ENCODE results near the gene MRPS12. TPM values are rescaled to one million over a fixed set of nuclear protein-coding genes. Genes with fewer than 3 reads are reported as not detected.
A peak's percentile ranks its signal among the peaks of the same experiment; 100 is the strongest.
"Not testable (repeated sequence)": the region's sequence is repeated elsewhere in the genome, so short reads cannot be mapped to it uniquely, and the experiment has no call there.

MRPS12 gene
- total RNA-seq, 2 experiments from 2014 or later, result 54.8 to 57.5 TPM

DNA sequence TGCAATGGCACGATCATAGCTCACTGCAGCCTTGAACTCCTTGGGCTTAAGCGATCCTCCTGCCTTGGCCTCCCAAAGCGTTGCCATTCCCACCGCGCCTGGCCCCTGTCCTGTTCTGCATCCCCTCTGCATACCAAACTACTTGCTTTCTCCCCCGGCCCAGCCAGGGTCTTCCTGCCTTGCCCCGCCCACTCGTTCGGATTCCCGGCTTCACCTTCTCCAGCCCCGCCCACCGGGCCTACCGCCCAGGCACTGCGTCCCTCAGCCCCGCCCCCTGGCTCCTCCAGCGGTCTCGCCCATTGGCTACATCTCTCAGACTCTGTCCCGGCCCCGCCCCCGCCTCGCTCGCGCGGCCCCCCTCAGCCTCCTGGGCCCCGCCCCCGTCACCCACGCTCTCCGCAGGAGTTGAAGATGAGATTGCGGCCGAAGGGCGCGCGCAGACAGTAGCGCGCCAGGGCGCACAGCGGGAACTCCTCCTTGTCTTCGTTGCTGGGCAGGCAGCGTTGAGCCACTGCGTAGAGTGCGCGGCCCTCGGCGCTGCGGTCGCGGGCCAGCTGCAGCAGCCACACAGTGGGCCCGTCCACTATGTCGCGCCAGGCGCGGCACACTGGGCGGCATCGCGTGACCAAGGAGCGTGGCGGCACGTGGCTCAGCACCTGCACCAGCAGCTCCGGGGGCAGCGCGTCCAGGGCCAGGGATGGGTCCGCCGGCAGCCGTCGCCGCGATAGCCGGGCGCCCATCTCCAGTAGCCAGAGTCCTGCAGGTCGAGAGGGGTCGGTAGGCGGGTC lies 19.0 kb downstream of the MRPS12 start:
- ChIA-PET CTCF (interaction anchor here (0.6 to 2.9 kb wide), 2 partner anchors 19 to 371 kb away, joined by 5 to 10 read pairs; partner anchors contain the start of genes MRPS12 and SARS2), POLR2A (interaction anchor here (0.6 kb wide), 1 partner anchor 10 kb away, joined by 4 read pairs; no protein-coding TSS in a partner anchor)
- Mint-ChIP-seq H3K27ac (no peak overlapping the region), H3K4me1 (peaks cover 15% of the 10 kb centered on the region), H3K36me3 (ENCODE audit: low read depth) (no peaks in the 10 kb centered on the region), H3K4me3 (peak overlapping the region; percentile 47), H3K9me3 (no peaks in the 10 kb centered on the region), H3K27me3 (peaks cover 29% of the 10 kb centered on the region)
- peak; percentile 81 for DNase-seq

DNA sequence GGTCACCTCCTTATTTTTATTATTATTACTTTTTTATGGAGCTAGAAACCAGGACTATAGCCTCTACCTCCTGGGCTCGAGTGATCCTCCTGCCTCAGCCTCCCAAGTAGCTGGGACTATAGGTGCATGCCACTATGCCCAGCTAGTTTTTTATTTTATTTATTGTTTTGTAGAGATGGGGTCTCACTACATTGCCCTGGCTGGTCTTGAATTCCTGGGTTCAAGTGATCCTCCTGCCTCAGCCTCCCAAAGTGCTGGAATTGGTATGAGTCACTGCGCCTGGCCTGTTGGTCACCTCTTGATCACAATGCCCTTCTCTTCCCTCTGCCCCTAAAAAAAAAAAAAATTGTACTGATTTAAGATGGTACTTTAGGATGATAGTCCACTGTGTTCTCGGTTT lies 20.4 kb downstream of the MRPS12 start:
- ChIA-PET POLR2A (no interaction called here), CTCF (interaction anchor here (1.1 to 2.1 kb wide), 3 partner anchors 8 to 315 kb away, joined by 3 to 5 read pairs (median 5); no protein-coding TSS in a partner anchor)
- H3K9me3 Mint-ChIP-seq, result no peaks in the 10 kb centered on the region
- no peak for DNase-seq
- peaks cover 29% of the 10 kb centered on the region for H3K27me3 Mint-ChIP-seq
- H3K36me3 Mint-ChIP-seq (ENCODE audit: low read depth), result no peaks in the 10 kb centered on the region
- peaks cover 15% of the 10 kb centered on the region for H3K4me1 Mint-ChIP-seq
- no peak overlapping the region for H3K4me3 Mint-ChIP-seq
- no peak overlapping the region for H3K27ac Mint-ChIP-seq

DNA sequence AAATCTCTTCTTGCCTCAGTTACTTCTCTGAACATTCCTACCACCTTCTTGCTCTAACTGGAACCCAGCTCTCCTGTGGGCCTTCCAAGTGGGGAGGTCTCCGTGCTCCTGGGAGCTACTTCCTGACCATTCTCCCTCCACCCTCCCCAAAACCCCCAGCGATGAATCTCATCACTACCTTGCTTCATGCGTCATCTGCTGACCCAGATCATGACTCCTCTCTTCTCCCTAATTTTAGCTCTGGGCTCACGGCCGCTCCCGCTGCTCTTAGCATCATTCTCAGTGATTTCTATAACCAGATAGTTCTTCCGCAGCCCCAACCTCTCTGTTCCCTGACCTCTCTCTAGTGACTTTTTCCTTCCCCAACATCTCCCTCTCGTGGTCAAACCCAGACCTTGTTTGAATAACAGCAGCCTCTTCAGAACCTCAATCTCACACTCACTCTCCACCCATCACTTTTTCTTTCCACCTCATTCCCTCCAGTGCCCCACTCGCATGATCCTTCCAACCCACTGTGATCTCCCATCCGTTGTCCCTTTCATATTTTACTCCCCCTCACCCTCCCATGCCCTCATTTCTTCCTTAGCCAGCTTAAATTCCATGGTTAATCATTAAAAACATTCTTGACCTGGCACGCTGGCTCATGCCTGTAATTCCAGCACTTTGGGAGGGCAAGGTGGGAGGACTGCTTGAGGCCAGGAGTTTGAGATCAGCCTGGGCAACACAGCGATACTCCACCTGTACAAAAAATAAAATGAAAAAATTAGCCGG lies 21.8 kb downstream of the MRPS12 start:
- POLR2A ChIA-PET, result no interaction called here
- Mint-ChIP-seq H3K4me1 (peaks cover 15% of the 10 kb centered on the region), H3K36me3 (ENCODE audit: low read depth) (no peaks in the 10 kb centered on the region), H3K9me3 (no peaks in the 10 kb centered on the region), H3K4me3 (no peak overlapping the region), H3K27me3 (peaks cover 29% of the 10 kb centered on the region), H3K27ac (peak overlapping the region; percentile 1)
- CTCF ChIA-PET, result interaction anchor here (0.8 to 2.1 kb wide), 6 partner anchors 10 to 316 kb away, joined by 3 to 7 read pairs (median 5); partner anchors contain the start of genes MRPS12 and SARS2
- DNase-seq, result peak; percentile 72

DNA sequence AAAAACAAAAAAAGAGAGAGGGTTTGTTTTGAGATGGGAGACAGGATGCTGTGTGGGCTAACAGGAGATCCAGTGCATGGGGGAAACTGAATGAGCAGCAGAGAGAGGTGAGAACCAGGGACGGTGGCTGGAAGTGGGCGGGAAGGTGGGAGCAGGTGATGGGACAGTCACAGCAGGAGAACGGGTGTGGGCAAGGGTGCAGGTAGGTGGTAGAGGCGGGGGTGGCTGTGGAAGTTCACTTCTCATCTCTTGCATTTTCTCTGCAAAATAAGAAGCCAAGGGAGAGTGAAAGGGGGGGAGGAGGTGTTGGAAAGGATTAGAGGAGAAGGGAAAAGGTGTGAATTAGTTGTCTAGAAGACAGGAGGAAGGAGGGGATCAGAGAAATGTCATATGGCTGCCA lies 22.9 kb downstream of the MRPS12 start:
- Mint-ChIP-seq H3K27ac (no peak overlapping the region), H3K27me3 (peaks cover 25% of the 10 kb centered on the region), H3K36me3 (ENCODE audit: low read depth) (no peaks in the 10 kb centered on the region), H3K4me3 (no peak overlapping the region), H3K9me3 (no peaks in the 10 kb centered on the region), H3K4me1 (peaks cover 15% of the 10 kb centered on the region)
- ChIA-PET CTCF (interaction anchor here (0.7 to 1.7 kb wide), 3 partner anchors 18 to 35 kb away, joined by 3 to 4 read pairs (median 3); partner anchors contain the start of genes MRPS12 and SARS2), POLR2A (no interaction called here)
- DNase-seq, result no peak

DNA sequence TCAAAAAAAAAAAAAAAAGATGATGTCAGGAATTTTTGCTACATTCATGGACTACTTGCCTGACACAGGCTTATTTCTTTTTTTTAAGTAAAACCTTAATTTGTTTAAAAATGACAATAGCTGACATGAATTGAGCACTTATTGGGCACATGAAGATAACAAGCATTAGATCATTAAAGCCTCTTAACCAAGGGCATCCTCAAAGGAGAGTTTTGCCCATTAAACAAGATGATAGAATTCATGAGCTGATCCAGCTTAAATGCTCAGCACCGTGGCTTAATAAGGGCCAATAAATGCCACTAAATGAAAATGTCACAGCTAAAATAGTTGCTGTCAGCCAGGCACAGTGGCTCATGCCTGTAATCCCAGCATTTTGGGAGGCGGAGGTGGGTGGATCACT lies 25.5 kb downstream of the MRPS12 start:
- CTCF ChIA-PET, result interaction anchor here (0.7 to 0.8 kb wide), 2 partner anchors 39 to 278 kb away, joined by 3 read pairs; no protein-coding TSS in a partner anchor
- POLR2A ChIA-PET, result no interaction called here
- no peak overlapping the region for H3K4me3 Mint-ChIP-seq
- no peaks in the 10 kb centered on the region for H3K36me3 Mint-ChIP-seq (ENCODE audit: low read depth)
- peaks cover 5% of the 10 kb centered on the region for H3K4me1 Mint-ChIP-seq
- H3K27ac Mint-ChIP-seq, result no peak overlapping the region
- no peaks in the 10 kb centered on the region for H3K9me3 Mint-ChIP-seq
- no peak for DNase-seq
- peaks cover 13% of the 10 kb centered on the region for H3K27me3 Mint-ChIP-seq

DNA sequence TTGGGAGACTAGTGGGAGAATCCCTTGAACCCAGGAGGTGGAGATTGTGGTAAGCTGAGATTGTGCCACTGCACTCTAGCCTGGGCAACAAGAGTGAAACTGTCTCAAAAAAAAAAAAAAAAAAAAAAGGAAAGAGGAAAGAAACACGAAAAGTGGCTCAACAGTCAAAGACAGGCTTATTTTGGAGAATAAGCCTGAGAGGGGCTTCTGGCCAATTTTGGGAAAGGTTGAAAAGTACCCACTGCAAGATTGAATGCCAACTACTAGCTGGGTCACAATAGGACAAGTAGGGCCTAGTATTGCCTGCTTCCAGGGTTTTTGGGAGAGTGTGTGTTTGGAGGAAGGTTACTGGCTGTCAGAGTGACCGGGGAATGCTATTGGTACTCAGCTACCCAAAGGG lies 27.6 kb downstream of the MRPS12 start:
- Mint-ChIP-seq H3K4me1 (peaks cover 4% of the 10 kb centered on the region), H3K9me3 (no peaks in the 10 kb centered on the region), H3K27me3 (peaks cover 12% of the 10 kb centered on the region), H3K4me3 (no peak overlapping the region), H3K36me3 (ENCODE audit: low read depth) (no peaks in the 10 kb centered on the region), H3K27ac (no peak overlapping the region)
- no peak for DNase-seq
- POLR2A ChIA-PET, result no interaction called here
- CTCF ChIA-PET, result no interaction called here

DNA sequence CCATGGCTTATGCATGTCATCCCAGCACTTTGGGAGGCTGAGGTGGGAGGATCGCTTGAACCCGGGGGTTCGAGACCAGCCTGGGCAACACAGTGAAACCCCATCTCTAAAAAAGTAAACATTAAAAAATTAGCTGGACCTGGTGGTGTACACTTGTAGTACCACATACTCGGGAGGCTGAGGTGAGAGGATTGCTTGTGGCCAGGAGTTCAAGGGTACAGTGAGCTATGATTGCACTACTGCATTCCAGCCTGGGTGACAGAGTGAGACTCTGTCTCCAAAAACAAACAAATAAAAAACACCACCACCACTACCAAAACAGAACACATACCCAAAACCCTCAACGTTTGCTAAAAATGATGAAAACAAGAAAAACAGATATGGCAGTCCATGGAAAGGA lies 28.9 kb downstream of the MRPS12 start:
- no peak for DNase-seq
- Mint-ChIP-seq H3K4me1 (peaks cover 4% of the 10 kb centered on the region), H3K27ac (no peak overlapping the region), H3K36me3 (ENCODE audit: low read depth) (no peaks in the 10 kb centered on the region), H3K27me3 (peaks cover 10% of the 10 kb centered on the region), H3K9me3 (no peaks in the 10 kb centered on the region), H3K4me3 (no peak overlapping the region)
- ChIA-PET CTCF (interaction anchor here (0.6 to 1.1 kb wide), 6 partner anchors 9 to 527 kb away, joined by 3 read pairs; partner anchors contain the start of genes MRPS12 and SARS2), POLR2A (interaction anchor here (0.6 kb wide), 1 partner anchor 10 kb away, joined by 4 read pairs; no protein-coding TSS in a partner anchor)

DNA sequence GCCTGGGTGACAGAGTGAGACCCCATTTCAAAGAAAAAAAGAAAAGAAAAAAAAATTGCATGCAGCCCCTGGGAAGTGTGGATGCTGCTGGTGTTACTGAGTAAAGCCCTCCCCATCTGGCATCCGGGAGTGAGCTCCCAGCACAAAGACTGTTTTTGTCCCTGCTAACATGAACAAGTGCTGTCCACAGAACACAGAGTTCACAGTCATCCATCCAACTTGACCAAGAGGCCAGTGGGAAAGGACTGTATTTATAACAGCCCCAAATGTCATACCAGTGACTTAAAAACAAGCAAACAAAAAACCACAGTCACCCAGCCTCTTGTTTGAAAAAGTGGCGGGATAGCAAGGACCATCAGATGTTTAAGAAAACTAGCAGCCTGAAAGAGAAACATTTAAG lies 34.0 kb downstream of the MRPS12 start:
- DNase-seq, result no peak
- H3K9me3 Mint-ChIP-seq, result no peaks in the 10 kb centered on the region
- H3K27me3 Mint-ChIP-seq, result peaks cover 15% of the 10 kb centered on the region
- ChIA-PET POLR2A (no interaction called here), CTCF (no interaction called here)
- H3K27ac Mint-ChIP-seq, result no peak overlapping the region
- H3K36me3 Mint-ChIP-seq (ENCODE audit: low read depth), result no peaks in the 10 kb centered on the region
- peaks cover 4% of the 10 kb centered on the region for H3K4me1 Mint-ChIP-seq
- H3K4me3 Mint-ChIP-seq, result no peak overlapping the region

DNA sequence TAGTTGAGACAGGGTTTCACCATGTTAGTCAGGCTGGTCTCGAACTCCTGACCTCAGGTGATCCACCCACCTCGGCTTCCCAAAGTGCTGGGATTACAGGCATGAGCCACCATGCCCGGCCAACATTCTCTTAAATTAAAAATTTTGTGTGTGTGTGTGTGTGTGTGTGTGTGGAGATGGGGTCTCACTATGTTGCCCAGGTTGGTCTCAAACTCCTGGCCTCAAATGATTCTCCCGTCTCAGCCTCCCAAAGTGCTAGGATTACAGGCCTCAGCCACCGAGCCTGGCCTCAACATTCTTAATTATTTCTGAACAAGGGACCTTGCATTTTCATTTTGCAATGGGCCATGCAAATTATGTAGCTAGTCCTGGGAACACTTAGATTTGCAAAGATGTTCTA lies 35.4 kb downstream of the MRPS12 start:
- peaks cover 17% of the 10 kb centered on the region for H3K27me3 Mint-ChIP-seq
- H3K36me3 Mint-ChIP-seq (ENCODE audit: low read depth); H3K4me3 Mint-ChIP-seq; CTCF ChIA-PET; H3K4me1 Mint-ChIP-seq; POLR2A ChIA-PET; H3K27ac Mint-ChIP-seq; DNase-seq; H3K9me3 Mint-ChIP-seq: not testable (repeated sequence)

DNA sequence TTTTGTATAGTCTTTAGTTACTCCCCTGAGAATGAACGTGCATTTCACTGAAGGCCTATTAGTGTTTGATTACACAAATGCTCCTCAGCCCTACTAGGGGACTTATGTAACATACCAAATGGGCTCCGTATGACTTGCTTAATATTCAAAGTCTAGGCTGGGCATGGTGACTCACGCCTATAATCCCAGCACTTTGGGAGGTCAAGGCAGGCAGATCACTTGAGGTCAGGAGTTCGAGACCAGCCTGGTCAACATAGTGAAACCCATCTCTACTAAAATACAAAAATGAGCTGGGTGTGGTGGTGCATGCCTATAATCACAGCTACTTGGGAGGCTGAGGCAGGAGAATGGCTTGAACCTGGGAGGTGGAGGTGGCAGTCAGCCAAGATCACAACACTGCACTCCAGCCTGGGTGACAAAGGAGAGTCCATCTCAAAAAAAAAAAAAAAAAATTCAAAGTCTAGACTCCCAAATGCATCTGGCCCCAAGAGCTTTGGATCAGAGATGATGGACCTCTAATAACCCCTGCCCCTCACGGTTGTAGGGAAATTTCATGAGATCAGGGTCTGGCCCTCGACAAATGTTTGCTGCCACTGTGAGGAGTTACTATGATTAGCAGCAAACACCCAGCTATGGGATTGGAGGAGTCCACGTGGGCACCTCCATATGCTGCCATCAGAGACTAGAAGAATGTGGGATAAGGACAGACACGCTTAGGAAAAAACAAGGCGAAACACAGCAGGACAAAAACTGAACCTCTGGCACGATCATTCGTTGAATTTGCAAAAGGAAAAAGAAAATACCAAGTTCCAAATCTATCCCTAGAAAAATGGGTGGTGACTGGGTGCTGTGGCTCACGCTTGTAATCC lies 40.2 kb downstream of the MRPS12 start:
- Mint-ChIP-seq H3K4me1 (peaks cover 4% of the 10 kb centered on the region), H3K4me3 (no peak overlapping the region), H3K27me3 (peaks cover 17% of the 10 kb centered on the region), H3K9me3 (no peaks in the 10 kb centered on the region), H3K27ac (no peak overlapping the region), H3K36me3 (ENCODE audit: low read depth) (no peaks in the 10 kb centered on the region)
- no peak for DNase-seq
- ChIA-PET CTCF (interaction anchor here (0.6 to 1.3 kb wide), 4 partner anchors 9 to 103 kb away, joined by 3 to 4 read pairs (median 3); no protein-coding TSS in a partner anchor), POLR2A (no interaction called here)

DNA sequence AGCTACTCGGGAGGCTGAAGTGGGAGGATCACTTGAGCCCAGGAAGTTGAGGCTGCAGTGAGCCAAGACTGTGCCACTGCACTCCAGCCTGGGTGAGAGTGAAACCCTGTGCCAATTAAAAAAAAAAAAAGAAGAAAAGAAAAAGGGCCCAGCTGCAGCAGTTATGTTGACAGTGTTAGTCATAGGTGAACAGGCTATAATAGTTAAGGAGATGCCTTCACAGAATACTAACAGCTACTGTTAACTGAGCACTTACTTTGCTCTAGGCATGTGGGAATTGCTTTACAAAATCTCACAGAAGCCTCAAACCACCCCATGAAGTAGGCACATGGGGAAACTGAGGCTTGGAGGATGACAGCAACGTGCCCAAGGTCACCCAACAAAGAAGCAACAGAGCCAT lies 40.9 kb downstream of the MRPS12 start:
- no peak for DNase-seq
- H3K4me1 Mint-ChIP-seq, result peaks cover 12% of the 10 kb centered on the region
- CTCF ChIA-PET, result interaction anchor here (0.6 to 1.3 kb wide), 2 partner anchors 18 to 103 kb away, joined by 3 read pairs; no protein-coding TSS in a partner anchor
- no peak overlapping the region for H3K4me3 Mint-ChIP-seq
- no peaks in the 10 kb centered on the region for H3K9me3 Mint-ChIP-seq
- H3K27me3 Mint-ChIP-seq, result peaks cover 23% of the 10 kb centered on the region
- H3K36me3 Mint-ChIP-seq (ENCODE audit: low read depth), result no peaks in the 10 kb centered on the region
- H3K27ac Mint-ChIP-seq, result no peak overlapping the region
- POLR2A ChIA-PET, result no interaction called here

DNA sequence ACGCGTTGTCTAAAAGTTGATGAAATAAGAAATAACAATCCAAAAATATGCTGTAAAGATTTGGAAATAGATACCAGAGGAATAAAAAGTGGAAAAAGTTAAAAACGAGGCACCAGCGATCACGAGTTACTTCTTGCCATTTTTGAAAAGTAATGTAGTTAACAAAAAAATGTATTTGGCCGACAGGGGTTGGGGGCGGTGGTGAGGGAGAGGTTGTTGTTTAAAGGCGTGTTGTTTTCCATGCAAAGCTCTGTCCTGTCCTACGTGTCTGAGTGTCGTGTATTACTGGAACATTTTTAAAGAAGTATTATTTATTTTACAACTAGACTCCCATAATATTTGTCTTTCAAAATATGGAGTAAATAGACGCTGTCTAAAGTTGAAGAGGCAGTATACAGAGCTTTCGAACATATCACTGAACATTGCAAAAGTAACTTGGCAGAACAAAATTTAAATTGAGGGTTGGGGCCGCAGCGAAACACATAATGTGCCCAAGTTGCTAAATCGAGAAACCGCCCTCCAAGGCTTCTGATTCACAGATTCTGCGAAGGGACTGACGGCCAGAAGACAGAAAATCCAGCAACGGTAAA lies 44.0 kb downstream of the MRPS12 start:
- DNase-seq, result no peak
- CTCF ChIA-PET, result interaction anchor here (0.6 kb wide), 1 partner anchor 568 kb away, joined by 4 read pairs; no protein-coding TSS in a partner anchor
- POLR2A ChIA-PET, result no interaction called here
- H3K27ac Mint-ChIP-seq, result no peak overlapping the region
- no peak overlapping the region for H3K4me3 Mint-ChIP-seq
- peaks cover 23% of the 10 kb centered on the region for H3K27me3 Mint-ChIP-seq
- peaks cover 23% of the 10 kb centered on the region for H3K4me1 Mint-ChIP-seq
- no peaks in the 10 kb centered on the region for H3K36me3 Mint-ChIP-seq (ENCODE audit: low read depth)
- peaks cover 3% of the 10 kb centered on the region for H3K9me3 Mint-ChIP-seq
